Activated CD8-positive, alpha-beta memory T cell treated with anti-CD3 and anti-CD28 coated beads, Interleukin-2, amount 50 U/mL, for 24 hours (primary cell): ENCODE measurements around the gene NDNF.

Experiments
- DNase-seq: peaks from one replicate; pipeline ENCODE4 v3.0.0-alpha.2; 2020; ENCODE audit errors: extremely low read depth

Gene NDNF

GRCh38 chr4:121015421-121015820, 56.9 kb downstream of the NDNF start:
- no peak for DNase-seq

- DNase-seq = no peak
Measured at GRCh38 chr4:121014544-121014943, 57.8 kb downstream of the NDNF start.

GRCh38 chr4:121011780-121012340, 60.5 kb downstream of the NDNF start:
- no peak for DNase-seq

GRCh38 chr4:121011138-121011537, 61.2 kb downstream of the NDNF start:
- DNase-seq = no peak

GRCh38 chr4:121009578-121010478, 62.5 kb downstream of the NDNF start:
- no peak for DNase-seq

- DNase-seq = no peak
Measured at GRCh38 chr4:121007660-121008059, 64.7 kb downstream of the NDNF start.

- no peak for DNase-seq
Measured at GRCh38 chr4:121003863-121004262, 68.5 kb downstream of the NDNF start.

GRCh38 chr4:120995266-120996010, 76.9 kb downstream of the NDNF start:
- DNase-seq = no peak

GRCh38 chr4:120994521-120994920, 77.8 kb downstream of the NDNF start:
- DNase-seq = no peak

GRCh38 chr4:120991885-120992284, 80.5 kb downstream of the NDNF start:
- no peak for DNase-seq

GRCh38 chr4:120990246-120990645, 82.1 kb downstream of the NDNF start:
- no peak for DNase-seq
